ENCODE data around the gene SORCS2.

SORCS2 gene

DNA sequence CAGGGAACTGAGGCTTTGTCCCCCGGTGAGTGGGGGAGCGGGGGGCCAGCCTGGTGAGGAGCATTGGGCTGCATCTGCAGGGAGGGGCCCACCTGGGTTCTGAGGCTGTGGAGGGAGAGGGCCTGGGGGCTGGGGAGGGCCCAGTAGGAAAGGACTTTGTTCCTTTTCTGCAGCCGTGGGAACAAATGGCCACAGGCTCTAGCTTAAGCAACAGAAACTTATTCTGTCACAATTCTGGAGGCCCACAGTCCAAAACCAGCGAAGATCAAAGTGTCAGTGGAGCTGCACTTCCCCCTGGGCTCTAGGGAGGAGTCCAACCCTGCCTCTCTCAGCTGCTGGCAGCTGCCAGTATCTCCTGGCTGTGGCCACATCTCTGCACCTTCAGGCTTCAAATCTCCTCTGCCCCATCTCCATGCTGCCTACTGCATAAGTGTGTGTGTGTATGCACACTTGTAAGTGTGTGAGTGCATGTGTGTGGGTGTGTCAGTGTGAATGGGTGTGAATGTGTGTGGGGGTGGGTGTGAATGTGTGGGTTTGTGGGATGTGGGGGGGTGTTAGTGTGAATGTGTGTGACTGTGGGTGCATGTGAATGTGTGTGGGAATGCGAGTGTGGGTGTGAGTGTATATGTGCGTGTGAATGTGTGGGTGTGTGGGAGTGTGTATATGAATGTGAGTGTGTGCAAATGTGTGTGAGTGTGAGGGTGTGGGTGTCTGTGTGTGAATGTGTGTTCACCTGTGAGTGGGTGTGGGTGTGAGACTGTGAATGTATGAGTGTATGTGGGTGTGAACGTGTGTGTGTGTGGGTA, 446.8 kb downstream of the SORCS2 start:
- no peak overlapping the region for H3K4me3 ChIP-seq (ENCODE audit: control insufficient read depth, low read depth, low read length)
- no peak for DNase-seq (ENCODE audit: low read depth)
- TF ChIP-seq CTCF (IDR thresholded peaks at IDR 0.05; ENCODE audit: control insufficient read depth, insufficient read depth, low read depth, low read length, missing control alignments): no peak

DNA sequence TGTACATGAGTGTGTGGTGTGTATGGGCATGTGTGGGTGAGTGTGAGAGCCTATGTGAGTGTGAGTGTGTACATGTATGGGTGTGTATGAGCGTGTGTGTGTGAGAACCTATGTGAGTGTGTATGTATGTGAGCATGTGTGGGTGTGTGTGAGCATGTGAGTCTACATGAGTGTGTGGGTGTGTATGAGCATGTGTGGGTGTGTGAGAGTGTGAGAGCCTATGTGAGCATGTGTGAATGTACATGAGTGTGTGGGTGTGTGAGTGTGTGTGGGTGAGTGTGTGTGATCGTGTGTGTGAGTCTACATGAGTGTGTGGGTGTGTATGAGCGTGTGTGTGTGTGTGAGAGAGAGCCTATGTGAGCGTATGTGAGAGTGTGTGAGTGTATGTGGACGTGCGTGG, 447.8 kb downstream of the SORCS2 start:
- H3K4me3 ChIP-seq (ENCODE audit: control insufficient read depth, low read depth, low read length): no peak overlapping the region
- no peak for DNase-seq (ENCODE audit: low read depth)
- TF ChIP-seq CTCF (IDR thresholded peaks at IDR 0.05; ENCODE audit: control insufficient read depth, insufficient read depth, low read depth, low read length, missing control alignments): no peak

GRCh38 chr4:7641712-7642111, 449.4 kb downstream of the SORCS2 start:
- no peak overlapping the region for H3K4me3 ChIP-seq (ENCODE audit: control insufficient read depth, low read depth, low read length)
- no peak for TF ChIP-seq CTCF (IDR thresholded peaks at IDR 0.05; ENCODE audit: control insufficient read depth, insufficient read depth, low read depth, low read length, missing control alignments)
- DNase-seq (ENCODE audit: low read depth): no peak

GRCh38 chr4:7642741-7643458, 450.6 kb downstream of the SORCS2 start:
- H3K4me3 ChIP-seq (ENCODE audit: control insufficient read depth, low read depth, low read length): no peak overlapping the region
- TF ChIP-seq CTCF (IDR thresholded peaks at IDR 0.05; ENCODE audit: control insufficient read depth, insufficient read depth, low read depth, low read length, missing control alignments): no peak
- no peak for DNase-seq (ENCODE audit: low read depth)

- TF ChIP-seq CTCF (IDR thresholded peaks at IDR 0.05; ENCODE audit: control insufficient read depth, insufficient read depth, low read depth, low read length, missing control alignments): no peak
- DNase-seq (ENCODE audit: low read depth): no peak
- H3K4me3 ChIP-seq (ENCODE audit: control insufficient read depth, low read depth, low read length): no peak overlapping the region
Observed at GRCh38 chr4:7645158-7645557, 452.8 kb downstream of the SORCS2 start.

DNA sequence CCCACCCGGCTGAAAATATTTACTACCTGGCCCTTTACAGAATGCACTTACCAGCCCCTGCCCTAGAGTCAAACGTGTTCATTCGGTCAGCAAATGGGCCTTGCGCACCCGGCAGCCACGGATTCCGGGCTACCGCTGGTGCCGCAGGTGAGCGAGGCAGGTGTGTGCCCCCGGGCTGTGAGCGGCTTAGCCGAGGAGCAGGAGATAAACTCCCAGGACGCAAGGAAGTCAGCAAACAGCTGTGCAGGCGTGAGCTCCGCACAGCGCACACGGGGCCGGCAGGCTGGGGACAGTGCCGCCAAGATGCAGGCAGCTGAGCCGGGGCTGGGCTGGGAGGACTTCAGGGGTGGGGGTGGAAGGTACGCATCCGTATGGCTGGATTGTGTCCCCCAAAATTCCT, 453.6 kb downstream of the SORCS2 start:
- DNase-seq (ENCODE audit: low read depth): no peak
- H3K4me3 ChIP-seq (ENCODE audit: control insufficient read depth, low read depth, low read length): no peak overlapping the region
- no peak for TF ChIP-seq CTCF (IDR thresholded peaks at IDR 0.05; ENCODE audit: control insufficient read depth, insufficient read depth, low read depth, low read length, missing control alignments)
